ENCODE data around the gene ABCA6.

- TF ChIP-seq EZH2phosphoT487 (IDR thresholded peaks at IDR 0.05; ENCODE audit: borderline replicate concordance, low read length), result no peak
- TF ChIP-seq, protein P1, sequence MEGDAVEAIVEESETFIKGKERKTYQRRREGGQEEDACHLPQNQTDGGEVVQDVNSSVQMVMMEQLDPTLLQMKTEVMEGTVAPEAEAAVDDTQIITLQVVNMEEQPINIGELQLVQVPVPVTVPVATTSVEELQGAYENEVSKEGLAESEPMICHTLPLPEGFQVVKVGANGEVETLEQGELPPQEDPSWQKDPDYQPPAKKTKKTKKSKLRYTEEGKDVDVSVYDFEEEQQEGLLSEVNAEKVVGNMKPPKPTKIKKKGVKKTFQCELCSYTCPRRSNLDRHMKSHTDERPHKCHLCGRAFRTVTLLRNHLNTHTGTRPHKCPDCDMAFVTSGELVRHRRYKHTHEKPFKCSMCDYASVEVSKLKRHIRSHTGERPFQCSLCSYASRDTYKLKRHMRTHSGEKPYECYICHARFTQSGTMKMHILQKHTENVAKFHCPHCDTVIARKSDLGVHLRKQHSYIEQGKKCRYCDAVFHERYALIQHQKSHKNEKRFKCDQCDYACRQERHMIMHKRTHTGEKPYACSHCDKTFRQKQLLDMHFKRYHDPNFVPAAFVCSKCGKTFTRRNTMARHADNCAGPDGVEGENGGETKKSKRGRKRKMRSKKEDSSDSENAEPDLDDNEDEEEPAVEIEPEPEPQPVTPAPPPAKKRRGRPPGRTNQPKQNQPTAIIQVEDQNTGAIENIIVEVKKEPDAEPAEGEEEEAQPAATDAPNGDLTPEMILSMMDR (conservative IDR thresholded peaks at IDR 0.05; ENCODE audit: low read depth, low read length), result peak; percentile 62
These were observed 56.8 kb downstream of the ABCA6 start for GRCh38 chr17:69084911-69085310.

Data from PC-3 (cell line).